ENCODE data around the gene PTGER1. TPM values are rescaled to one million over a fixed set of nuclear protein-coding genes. Genes with fewer than 3 reads are reported as not detected.
A peak's percentile ranks its signal among the peaks of the same experiment; 100 is the strongest.

PTGER1 gene
- total RNA-seq, 2 experiments from 2014 or later: 0.23 TPM; not detected in 1

GRCh38 chr19:14430712-14431111, 44.4 kb downstream of the PTGER1 start:
- ChIA-PET CTCF (ENCODE audit: unreplicated experiment) (no interaction called here), POLR2A (no interaction called here)
- no peak for TF ChIP-seq EZH2phosphoT487 (IDR thresholded peaks at IDR 0.05; ENCODE audit: borderline replicate concordance, low read depth, low read length)
- TF ChIP-seq, protein P1, sequence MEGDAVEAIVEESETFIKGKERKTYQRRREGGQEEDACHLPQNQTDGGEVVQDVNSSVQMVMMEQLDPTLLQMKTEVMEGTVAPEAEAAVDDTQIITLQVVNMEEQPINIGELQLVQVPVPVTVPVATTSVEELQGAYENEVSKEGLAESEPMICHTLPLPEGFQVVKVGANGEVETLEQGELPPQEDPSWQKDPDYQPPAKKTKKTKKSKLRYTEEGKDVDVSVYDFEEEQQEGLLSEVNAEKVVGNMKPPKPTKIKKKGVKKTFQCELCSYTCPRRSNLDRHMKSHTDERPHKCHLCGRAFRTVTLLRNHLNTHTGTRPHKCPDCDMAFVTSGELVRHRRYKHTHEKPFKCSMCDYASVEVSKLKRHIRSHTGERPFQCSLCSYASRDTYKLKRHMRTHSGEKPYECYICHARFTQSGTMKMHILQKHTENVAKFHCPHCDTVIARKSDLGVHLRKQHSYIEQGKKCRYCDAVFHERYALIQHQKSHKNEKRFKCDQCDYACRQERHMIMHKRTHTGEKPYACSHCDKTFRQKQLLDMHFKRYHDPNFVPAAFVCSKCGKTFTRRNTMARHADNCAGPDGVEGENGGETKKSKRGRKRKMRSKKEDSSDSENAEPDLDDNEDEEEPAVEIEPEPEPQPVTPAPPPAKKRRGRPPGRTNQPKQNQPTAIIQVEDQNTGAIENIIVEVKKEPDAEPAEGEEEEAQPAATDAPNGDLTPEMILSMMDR (conservative IDR thresholded peaks at IDR 0.05; ENCODE audit: low read length): no peak
- intact Hi-C loops (cut with micrococcal nuclease; ENCODE audit: unreplicated experiment): no loop called here
- no TSS peak for BruUV-seq (replicated peaks)
- Histone ChIP-seq H3K9me2 (ENCODE audit: insufficient read depth, low read length) (no peaks in the 10 kb centered on the region), H3K79me2 (ENCODE audit: insufficient read depth, low read depth, low read length) (peaks cover 22% of the 10 kb centered on the region; the same call in 1 of the 2 replicates), H3K4me1 (ENCODE audit: insufficient read depth, low read length, poor library complexity, severe bottlenecking) (peaks cover 38% of the 10 kb centered on the region), H3K9me3 (ENCODE audit: low read length) (no peaks in the 10 kb centered on the region), H3K4me3 (ENCODE audit: low read depth, low read length, poor library complexity, severe bottlenecking) (no peak overlapping the region), H4K20me1 (ENCODE audit: insufficient read depth, low read length) (no peaks in the 10 kb centered on the region), H3K27ac (ENCODE audit: low read depth, low read length, poor library complexity, severe bottlenecking) (no peak overlapping the region), H2AFZ (ENCODE audit: low read length) (no peak overlapping the region), H3K4me2 (ENCODE audit: low read length) (0 out of 2 replicates have a peak overlapping the region, but pooled peaks have one; percentile 97), H3K36me3 (ENCODE audit: insufficient read depth, low read length) (peaks cover 11% of the 10 kb centered on the region; the same call in 1 of the 2 replicates)
- no peak for DNase-seq (ENCODE audit: low spot score)

DNA sequence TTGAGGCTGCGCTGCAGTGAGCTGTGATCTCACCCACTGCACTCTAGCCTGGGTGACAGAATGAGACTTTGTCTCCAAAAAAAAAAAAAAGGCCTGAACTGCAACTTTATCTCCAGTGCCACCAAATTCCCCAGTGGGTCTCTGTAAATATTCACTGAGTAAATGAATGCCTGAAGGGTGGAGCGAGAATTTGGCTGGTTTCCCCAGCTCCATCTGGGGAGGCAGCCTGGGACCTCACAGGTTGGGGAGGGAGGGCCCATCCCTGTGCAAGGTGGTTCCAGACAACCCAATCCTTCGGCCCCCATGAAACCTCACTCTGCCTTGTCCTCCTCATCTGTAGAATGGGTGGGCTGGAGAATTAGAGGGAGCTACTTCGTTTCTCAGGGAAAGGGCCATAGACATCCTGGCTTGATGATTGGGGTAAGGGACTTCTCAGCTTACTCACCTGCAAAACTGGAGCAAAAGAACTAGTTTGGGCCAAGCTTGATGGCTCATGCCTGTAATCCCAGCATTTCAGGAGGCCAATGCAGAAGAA, 46.2 kb downstream of the PTGER1 start:
- BruUV-seq (replicated peaks): no TSS peak
- POLR2A ChIA-PET: interaction anchor here (0.7 to 1.7 kb wide), 3 partner anchors 9 to 49 kb away, joined by 3 to 7 read pairs (median 4); no protein-coding TSS in a partner anchor

DNA sequence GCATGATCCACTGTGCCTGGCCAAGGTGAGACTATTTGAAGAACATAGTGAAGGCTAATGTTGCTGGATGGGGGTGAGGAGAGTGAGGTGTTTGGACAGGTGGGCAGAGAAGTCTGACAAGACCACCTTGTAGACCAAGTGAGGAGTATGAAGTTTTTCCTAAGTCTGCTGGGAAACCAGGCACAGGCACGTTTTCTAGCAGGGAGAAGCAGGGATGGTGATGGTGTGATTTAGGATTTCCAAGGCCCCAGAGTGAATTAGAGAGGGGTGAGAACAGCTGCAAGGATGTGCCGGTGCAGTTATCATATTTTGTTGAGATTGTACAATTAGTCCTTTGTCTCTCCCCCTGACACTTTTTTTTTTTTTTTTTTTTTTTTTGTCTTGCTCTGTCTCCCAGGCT, 47.7 kb downstream of the PTGER1 start:
- intact Hi-C loops (cut with micrococcal nuclease; ENCODE audit: unreplicated experiment): no loop called here
- POLR2A ChIA-PET: no interaction called here
- no peaks in the 10 kb centered on the region for H3K9me2 ChIP-seq (ENCODE audit: insufficient read depth, low read length)

More for the DNA sequence above, 46.2 kb downstream of the PTGER1 start:
- Histone ChIP-seq H3K4me1 (ENCODE audit: insufficient read depth, low read length, poor library complexity, severe bottlenecking) (peaks cover 20% of the 10 kb centered on the region), H3K36me3 (ENCODE audit: insufficient read depth, low read length) (no peaks in the 10 kb centered on the region), H3K4me3 (ENCODE audit: low read depth, low read length, poor library complexity, severe bottlenecking) (no peak overlapping the region), H3K79me2 (ENCODE audit: insufficient read depth, low read depth, low read length) (peaks cover 6% of the 10 kb centered on the region; the same call in 1 of the 2 replicates), H2AFZ (ENCODE audit: low read length) (no peak overlapping the region), H3K4me2 (ENCODE audit: low read length) (no peak overlapping the region), H4K20me1 (ENCODE audit: insufficient read depth, low read length) (no peaks in the 10 kb centered on the region), H3K9me2 (ENCODE audit: insufficient read depth, low read length) (no peaks in the 10 kb centered on the region), H3K9me3 (ENCODE audit: low read length) (no peaks in the 10 kb centered on the region), H3K27ac (ENCODE audit: low read depth, low read length, poor library complexity, severe bottlenecking) (no peak overlapping the region)
- intact Hi-C loops (cut with micrococcal nuclease; ENCODE audit: unreplicated experiment): no loop called here
- CTCF ChIA-PET (ENCODE audit: unreplicated experiment): no interaction called here
- no peak for TF ChIP-seq EZH2phosphoT487 (IDR thresholded peaks at IDR 0.05; ENCODE audit: borderline replicate concordance, low read depth, low read length)
- TF ChIP-seq, protein P1 (conservative IDR thresholded peaks at IDR 0.05; ENCODE audit: low read length): no peak
- no peak for DNase-seq (ENCODE audit: low spot score)

More for the DNA sequence above, 47.7 kb downstream of the PTGER1 start:
- Histone ChIP-seq H2AFZ (ENCODE audit: low read length) (no peak overlapping the region), H3K4me3 (ENCODE audit: low read depth, low read length, poor library complexity, severe bottlenecking) (no peak overlapping the region), H3K4me1 (ENCODE audit: insufficient read depth, low read length, poor library complexity, severe bottlenecking) (peaks cover 24% of the 10 kb centered on the region), H3K27ac (ENCODE audit: low read depth, low read length, poor library complexity, severe bottlenecking) (no peak overlapping the region), H3K9me3 (ENCODE audit: low read length) (no peaks in the 10 kb centered on the region), H3K36me3 (ENCODE audit: insufficient read depth, low read length) (no peaks in the 10 kb centered on the region), H4K20me1 (ENCODE audit: insufficient read depth, low read length) (no peaks in the 10 kb centered on the region), H3K4me2 (ENCODE audit: low read length) (no peak overlapping the region), H3K79me2 (ENCODE audit: insufficient read depth, low read depth, low read length) (no peaks in the 10 kb centered on the region)
- TF ChIP-seq, protein P1 (conservative IDR thresholded peaks at IDR 0.05; ENCODE audit: low read length): no peak
- no peak for TF ChIP-seq EZH2phosphoT487 (IDR thresholded peaks at IDR 0.05; ENCODE audit: borderline replicate concordance, low read depth, low read length)
- DNase-seq (ENCODE audit: low spot score): no peak
- CTCF ChIA-PET (ENCODE audit: unreplicated experiment): no interaction called here
- BruUV-seq (replicated peaks): no TSS peak
